HG03139 (cell line): ENCODE results near the gene SLC4A11.
"Not testable (repeated sequence)": the region's sequence is repeated elsewhere in the genome, so short reads cannot be mapped to it uniquely, and the experiment has no call there.

Source experiments
- ATAC-seq: cut with Tn5 transposase; IDR thresholded peaks from one replicate; pipeline ENCODE4 v1.9.1; 2021; ENCODE audit not compliant: unreplicated experiment

Gene SLC4A11

DNA sequence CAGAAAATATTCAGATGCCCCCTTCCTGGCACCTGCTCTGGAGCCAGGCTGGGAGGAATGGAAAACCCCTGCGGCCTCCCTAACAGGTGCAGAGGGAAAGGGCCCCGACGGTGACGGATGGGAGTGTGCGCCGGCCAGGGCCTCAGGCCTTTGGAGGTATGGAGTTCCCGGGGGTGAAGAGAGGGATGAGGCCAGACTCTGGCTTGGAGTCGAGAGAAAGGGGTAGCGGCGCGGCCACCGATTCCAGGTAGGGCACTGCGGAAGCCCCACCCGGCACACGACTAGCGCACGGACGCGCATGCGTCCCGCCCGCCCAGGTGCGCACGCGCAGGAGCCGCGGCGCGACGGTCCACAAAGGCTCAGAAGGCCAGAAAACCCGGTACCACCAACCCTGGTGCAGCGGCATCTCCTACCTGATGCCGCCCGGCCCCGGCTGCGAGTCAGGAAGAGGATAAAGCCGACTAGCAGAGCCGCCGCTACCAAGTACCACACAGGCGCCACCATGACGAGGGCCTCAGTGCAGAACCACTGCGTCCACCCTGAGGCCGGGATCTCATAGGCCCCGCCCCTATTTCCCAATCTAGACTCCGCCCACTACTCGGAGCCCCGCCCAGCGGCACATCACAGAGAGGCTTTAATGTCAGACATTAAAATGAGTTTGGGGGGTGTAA, 34.7 kb downstream of the SLC4A11 start, which contains the start of gene DDRGK1:
TSS of gene DDRGK1 (minus strand) at position 559 of the 671 bp plus-strand sequence. CDS start at position 504, 55 bp downstream.
- ATAC-seq, result peak; percentile 70

DNA sequence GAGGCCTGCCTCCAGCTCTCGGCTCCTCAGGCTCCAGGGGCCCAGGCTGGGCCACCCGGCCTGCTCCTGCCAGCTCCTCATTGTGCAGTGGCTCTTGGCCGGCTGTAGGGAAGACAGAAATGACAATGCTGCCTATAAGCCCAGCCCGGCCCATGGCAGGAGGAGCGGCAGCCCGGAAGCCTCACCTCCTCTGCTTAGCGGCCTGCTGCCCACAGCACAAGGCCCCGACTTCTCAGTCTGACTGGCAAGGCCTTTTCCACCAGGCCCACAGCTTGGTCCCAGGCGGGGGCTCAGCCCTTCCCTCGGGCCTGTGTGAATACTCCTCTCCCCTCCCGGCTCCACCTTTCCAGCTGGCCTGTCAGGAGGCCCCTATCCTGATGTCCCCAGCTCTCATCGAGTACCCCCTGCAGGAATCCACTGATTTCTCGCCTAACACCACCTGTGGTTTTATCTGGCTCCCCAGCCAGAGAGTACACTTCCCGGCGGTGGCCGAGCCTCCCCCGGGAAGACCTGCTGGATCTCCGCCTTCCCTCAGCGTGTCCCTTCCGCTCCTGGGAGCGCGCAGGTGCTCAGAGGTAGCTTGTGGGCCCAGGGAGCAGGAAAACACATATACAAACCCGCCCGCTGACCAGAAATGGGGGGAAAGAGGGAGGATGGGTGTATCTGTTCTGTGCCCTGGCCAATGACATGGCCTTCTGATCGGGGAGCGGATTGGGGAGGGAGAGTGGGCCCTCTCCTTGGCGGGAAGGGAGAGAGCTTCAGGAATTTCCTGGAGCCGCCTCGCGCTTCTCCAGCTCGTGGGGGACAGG, 35.5 kb downstream of the SLC4A11 start:
- ATAC-seq, result peak; percentile 30

DNA sequence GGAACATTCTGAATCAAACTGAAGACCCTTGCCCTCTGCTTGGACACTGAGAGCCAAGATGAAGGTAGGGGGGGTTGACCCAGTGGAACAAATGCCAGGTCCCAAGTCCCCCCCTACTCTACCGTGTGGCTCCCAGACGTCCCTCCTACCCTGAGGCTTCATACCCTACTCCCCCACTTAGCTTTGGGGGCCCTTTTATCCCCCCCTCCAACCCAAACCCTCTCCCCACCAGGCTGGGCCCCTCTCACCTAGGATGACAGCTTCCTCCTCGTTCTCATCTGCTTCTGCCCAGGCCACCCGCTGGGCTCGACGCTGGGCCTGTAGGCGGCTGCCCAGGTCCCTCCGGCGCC, 36.0 kb downstream of the SLC4A11 start:
- no peak for ATAC-seq

DNA sequence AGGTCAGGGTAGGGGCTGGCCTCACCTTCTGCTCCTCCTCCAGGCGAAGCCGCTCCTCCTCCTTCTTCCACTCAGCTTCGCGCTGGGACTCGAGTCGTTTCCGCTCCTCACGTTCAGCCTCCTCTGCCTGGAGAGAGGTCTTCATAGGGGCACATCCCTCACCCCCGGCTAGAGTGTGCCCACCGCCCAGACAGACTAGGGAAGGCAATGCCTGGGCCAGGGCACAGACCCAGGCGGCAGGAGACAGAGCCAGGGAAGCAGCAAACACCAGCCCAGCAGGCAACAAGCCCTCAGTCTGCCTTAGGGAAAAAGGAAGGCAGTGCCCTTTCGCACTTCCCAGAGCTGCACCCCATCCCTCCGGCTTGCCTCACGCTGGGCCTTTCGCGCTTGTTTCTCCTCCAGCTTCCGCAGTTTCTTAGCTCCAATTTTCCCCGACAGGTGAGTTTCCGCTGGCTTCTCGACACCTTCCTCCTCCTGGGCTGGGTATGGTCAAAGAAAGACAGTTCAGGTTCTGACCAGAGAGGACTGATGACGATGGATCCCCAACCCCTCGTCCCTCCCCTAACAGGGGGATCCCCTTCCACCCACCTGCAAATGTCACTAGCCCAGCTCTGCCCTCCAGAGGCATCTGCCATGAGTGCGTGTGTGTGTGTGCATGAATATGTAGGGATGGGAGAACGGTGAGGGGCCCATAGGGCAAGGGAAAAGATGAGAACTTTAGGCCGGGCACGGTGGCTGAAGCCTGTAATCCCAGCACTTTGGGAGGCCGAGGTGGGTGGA, 38.8 kb downstream of the SLC4A11 start:
- no peak for ATAC-seq

DNA sequence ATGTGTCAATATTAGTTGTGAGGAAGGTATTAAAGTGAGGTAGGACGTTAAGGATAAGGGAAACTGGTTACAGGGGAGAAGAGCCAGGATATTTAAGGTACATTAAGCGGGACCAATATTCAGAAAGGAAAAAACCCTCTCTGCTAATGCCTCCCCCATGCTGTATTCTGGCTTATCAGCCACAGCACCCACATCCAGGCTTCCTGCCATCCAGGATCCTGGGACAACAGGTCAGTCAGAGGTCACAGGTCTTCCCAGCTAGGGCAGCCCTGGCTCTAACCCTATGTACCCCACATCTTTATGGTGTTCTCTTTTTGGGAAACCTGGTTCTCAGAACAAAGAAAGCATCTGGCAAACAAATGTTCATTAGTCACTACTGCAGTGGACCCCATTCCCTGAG, 39.8 kb downstream of the SLC4A11 start:
- ATAC-seq, result no peak

DNA sequence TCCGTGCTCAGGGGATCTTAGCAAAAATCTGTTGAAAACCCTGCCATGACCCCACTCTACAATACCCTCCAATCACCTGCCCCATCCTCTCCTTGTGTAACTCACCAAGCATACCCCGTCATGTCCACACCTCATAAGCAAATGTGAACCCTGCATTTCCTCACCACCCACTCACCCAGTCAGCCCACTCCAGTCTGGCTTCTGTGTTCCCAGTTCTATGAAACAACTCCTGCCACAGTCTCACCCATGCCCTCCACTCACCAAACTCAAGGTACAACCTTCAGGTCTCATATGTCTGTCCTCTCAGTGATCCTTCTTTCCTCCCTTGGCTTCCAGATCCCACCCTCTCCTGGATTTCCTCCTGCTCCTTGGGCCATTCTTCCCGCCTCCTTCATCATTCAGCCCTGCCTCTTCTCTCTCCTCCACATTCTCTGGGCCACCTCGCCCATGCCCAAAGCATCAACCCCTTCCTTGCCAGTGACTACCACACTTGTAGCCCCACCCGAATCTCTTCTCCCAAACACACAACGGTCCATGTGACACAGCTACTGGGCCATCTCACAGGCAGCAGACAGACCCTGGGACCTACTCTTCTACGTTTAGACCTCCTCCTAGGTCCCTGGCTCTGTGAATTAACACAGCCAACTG, 43.3 kb downstream of the SLC4A11 start:
- ATAC-seq, result no peak

DNA sequence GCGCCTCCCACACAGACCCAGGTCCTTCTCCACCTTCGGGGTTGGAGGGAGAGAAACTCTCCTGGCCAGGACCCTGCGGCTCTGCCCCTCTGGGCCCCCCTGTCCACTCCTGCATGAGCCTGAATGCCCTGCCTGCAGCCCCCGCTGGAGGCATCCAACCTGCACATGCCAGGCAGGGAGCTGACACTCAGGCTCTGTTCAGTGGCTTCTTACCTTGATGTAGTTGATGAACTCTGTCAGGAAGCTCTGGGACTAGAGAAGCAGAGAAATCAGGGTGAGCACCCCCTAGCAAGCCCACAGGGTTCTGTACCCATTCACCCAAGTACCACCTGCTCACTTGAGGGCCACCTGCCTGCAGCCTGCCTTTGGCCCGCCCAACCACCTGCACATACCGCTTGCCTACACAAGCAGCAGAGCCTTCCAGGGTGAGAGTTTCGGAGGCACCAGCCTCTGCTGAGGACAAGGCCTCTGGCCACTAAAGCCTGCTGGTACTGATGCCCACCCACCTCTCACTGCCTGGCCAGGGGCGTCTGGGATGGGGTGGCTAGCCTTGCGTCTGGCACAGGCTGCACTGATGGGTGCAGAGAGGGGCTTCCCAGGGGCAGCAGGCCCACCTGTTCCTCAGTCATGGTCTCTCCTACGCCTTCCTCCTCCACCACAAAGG, 44.2 kb downstream of the SLC4A11 start:
- ATAC-seq, result no peak

DNA sequence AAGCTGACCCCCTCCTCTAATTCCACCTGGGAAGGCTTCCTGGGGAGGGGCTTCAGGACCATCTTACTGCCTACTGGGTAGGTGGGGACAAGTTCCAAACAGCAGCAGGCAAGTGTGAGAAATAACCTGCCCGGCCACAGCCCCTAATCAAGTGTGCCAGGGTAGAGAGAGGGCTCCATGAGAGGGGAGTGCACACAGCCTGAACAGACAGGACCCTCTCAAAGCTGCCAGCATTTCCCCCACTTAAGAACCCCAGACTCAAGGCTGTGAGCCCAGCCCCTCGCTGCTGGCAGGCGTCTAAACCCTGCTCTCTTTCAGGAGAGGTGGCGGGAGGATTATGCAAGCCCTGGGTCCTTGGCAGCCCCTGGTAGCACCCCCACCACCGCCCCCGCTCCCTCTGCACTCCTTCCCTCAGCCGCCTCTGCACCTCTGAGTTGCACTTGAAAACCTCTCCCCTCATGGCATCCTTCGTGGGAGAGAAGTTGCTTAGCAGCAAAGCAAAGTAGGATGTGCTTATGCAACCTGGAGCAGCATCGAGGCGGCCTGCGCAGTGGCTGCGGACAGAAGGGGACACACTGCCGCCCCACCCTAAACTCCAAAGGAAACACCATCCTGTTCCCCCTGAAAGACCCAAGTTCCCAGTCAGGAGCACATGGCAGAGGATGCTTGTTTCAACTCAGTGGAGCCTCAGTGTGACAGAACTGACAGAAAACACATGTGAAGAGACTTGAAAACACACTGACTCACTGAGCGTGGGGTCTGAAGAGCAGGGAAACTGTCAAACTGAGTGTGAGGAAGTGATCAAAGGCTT, 45.0 kb downstream of the SLC4A11 start:
- no peak for ATAC-seq

DNA sequence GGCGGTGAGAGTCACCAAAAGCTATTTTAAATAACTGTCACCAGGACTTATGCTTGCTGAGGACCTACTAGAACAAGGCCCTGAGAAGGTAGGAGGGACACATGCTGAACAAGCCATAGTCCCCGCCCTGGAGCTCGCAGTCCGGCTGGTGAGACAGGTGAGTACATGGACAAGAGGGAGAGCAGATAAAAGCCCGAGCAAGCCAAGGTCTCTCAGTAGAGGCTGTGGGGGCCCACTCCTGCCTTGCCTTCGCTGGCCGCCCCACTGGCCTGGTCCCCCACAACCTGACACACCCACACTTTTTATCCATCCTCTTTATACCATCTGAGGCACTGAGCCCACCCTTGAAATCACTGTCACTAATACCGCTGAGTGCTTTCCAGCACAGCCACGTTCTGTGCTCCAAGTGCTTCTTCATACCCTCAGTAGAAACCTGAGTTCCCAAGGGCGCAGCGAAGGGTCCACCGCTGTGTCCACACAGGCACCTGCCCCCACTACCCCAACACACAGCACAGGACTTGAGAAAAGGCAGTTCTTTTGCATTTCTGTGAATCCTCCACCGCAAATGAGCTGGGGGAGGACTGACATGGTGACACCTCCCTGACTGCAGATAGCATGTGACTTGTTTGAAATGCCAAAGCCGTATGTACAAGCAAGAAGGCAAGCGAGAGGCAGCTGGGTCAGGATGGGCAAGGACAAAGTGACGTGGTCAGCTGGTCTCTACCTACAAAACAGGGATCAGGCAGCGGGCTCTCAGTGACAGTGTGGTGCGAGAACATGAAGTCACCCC, 46.6 kb downstream of the SLC4A11 start:
- ATAC-seq, result no peak

DNA sequence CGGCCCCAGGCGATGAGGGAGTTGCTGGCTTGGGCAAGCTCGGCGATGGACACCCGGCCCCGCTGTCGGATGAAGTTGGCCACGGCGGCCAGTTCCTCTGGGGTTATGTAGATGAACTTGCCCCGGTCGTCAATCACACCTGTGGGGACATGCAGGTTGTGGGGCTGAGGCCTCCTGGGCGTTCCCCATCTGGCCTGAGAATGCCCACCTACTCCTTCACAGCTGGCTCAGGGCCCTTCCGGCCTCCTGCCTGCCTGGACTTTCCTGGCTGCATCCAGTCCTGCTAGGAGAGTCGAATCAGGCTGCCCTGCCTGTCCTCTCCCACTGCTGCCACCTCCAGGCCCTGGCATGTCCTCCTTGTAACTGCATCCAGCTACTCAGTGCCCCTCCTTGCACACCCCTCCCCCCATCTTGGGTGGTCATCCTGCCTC, 48.3 kb downstream of the SLC4A11 start:
- ATAC-seq, result no peak

DNA sequence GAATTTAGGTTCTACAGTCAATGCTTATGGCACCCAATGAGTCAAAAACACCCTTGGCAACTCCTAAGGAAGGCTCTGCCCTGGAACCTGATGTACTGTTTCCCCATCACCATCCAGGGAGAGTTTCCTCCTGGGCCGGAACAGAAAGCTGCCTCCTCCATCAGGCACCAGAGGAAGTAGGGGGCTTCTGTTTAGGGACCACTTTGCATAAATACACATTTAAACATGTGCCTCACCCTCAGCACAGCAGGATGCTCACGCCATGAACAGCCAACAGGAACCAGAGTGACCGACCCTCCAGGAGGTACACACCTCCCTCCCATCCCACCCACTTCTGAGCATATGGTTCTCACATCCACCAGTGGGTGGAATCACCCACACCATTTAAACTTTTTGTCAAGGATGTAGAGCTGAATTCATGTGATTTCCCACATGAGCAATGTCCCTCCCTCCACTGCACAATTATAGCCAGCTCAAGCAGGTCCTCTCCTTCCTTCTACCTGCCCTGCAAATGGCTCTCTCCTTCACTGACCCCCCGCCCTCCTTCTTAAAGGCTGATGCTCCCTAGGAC, 49.3 kb downstream of the SLC4A11 start:
- ATAC-seq, result no peak

DNA sequence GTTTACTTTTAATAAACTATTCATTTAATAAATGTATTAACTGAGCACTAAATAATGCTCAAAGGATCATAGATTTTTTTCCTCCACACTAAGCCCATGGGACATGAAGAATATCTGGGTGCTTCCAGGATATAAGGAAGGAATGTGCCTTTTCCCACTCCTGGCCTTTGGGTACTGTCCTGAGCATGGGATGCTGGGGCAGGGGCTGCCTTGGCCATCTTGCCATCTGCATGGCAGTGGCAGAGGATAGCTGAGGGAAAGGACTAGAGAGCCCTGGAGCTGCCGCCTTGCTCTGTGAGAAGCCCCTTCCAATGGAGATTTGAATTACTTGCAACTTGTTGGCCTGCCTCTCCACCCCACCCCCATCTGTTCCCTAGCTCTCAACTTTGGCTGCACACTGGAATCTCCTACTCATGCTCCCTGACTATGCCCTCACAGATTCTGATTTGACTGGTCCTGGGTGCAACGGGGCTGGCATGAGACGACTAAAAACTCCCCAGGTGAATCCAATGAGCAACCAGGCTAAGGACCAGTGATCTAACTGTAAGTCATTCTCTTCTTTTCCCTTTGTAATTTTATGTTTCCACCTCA, 50.1 kb downstream of the SLC4A11 start:
- no peak for ATAC-seq

DNA sequence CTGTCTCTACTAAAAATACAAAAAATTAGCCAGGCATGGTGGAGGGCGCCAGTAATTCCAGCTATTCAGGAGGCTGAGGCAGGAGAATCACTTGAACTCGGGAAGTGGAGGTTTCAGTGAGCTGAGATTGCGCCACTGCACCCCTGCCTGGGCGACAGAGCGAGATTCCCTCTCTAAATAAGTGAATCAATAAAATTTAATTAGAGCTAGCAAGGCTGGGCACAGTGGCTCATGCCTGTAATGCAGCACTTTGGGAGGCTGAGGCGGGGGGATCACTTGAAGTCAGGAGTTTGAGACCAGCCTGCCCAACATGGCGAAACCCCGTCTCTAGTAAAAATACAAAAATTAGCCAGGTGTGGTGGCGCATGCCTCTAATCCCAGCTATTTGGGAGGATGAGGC, 51.1 kb downstream of the SLC4A11 start:
- ATAC-seq, result not testable (repeated sequence)

DNA sequence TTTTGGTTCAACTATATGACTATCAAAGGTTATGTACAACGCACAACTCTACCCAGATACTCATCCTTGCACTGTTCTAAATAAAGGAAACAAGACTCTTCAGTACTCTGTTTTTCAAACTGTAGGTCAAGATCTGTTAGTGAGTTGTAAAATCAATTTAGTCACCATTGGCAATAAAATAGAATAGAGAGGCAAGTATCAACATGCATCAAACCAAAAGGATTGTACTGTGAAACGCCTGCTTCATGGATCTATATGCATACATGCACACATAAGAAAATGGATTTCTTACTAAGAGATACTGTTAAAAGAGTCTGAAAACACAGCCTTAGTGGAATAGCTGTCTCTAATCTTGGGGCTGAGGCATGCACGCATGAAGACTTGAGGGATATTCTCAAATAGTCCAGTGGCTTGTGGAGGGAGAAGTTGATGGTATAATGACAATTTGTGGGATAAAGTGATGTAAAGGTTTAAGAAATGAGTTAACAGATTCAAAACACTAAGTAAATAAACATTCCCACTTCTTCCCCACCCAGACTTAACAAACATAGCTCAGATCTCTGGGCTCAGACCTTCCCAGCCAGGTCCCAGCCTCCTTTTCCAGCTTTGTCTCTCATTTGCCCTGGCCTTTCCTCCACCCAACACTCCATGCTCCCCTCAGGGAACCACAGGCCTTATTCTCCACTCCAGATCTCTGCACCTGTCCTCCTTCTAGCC, 54.9 kb downstream of the SLC4A11 start:
- no peak for ATAC-seq

DNA sequence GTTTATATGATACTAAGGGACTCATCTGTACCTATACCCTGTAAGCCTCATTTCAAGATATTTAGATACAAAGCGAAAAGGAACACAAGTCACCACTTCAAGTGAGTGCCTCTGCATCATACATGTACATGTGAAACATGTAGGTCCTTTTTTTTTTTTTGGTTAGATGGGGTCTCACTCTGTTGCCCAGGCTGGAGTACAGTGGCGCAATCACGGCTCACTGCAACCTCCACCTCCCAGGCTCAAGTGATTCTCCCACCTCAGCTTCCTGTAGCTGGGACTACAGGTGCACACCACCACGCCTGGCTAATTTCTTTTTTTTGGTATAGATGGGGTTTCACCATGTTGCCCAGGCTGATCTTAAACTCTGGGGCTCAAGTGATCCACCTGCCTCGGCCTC, 56.6 kb downstream of the SLC4A11 start:
- ATAC-seq, result not testable (repeated sequence)

DNA sequence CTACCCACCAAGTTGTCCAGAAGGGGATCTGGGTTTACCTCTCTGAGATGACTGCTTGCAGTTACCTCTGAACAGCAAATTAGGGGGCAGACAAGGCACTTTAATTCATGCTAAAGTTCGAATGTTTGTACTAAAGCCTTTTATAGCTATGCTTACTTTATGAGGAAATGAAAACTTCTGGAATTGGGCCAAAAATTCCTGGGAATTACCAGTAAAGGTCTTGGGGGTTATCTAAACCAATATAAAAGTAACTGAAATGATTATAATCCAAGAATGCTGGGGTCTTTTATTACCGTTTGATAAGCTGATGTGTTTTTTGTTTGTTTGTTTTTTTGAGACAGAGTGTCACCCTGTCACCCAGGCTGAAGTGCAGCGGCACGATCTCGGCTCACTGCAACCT, 57.7 kb downstream of the SLC4A11 start:
- no peak for ATAC-seq

DNA sequence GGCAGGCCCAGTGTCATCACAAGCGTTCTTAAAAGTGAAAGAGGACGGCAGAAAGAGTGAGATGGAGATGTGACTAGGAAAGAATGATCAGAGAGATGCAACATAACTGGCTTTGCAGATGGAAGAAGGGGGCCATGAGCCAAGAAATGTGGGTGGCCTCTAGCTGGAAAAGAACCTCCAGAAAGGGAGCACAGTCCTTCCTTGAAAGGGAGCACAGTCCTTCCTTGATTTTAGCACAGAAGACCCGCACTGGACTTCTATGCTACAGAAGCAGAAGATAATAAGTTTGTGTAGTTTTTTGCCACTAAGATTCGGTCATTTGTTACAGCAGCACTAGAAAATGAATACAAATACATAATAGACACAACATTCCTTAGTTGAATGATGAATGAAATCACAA, 58.7 kb downstream of the SLC4A11 start:
- ATAC-seq, result no peak
